Endothelial cell of umbilical vein (primary cell): ENCODE data around the gene USP6NL. TPM values are rescaled to one million over a fixed set of nuclear protein-coding genes. Genes with fewer than 3 reads are reported as not detected.

Experiments
- BruUV-seq: library from RNA; stranded (reverse); fragments of 400-500 nt; replicated peaks from 2 replicates; lab custom pipeline; 2021; lab: Mats Ljungman, UMichigan
- CTCF ChIA-PET: fragments of 300-600, 350-600 bp; sonication (Branson Sonifier 250); formaldehyde crosslinking; loops from one replicate; lab custom pipeline; 2021; ENCODE audit warnings: antibody characterized with exemption, inconsistent platforms; lab: Charles Lee
- POLR2A ChIA-PET: fragments of 300-600, 350-600 bp; sonication (Branson Sonifier 250); formaldehyde crosslinking; loops from one replicate; lab custom pipeline; 2021; ENCODE audit warnings: antibody characterized with exemption, inconsistent platforms; lab: Charles Lee
- DNase-seq: peaks from one replicate; pipeline ENCODE4 v3.0.0-alpha.2; 2011; ENCODE audit warnings: low read depth, low spot score
- FAIRE-seq: peaks from 2 replicates; lab custom pipeline; 2011; peaks lifted over from hg19 to GRCh38; lab: Jason Lieb, UNC
- H2AFZ ChIP-seq: 2 replicates; pipeline ENCODE4 v1.6.0; 2012; ENCODE audit warnings: low read depth, low read length, control low read depth, inconsistent platforms
- H3K27ac ChIP-seq: 2 replicates; pipeline ENCODE4 v1.5.1; 2011; ENCODE audit warnings: low read depth, mild to moderate bottlenecking, control low read depth, low read length, moderate library complexity; ENCODE audit not compliant: insufficient read depth
- H3K27me3 ChIP-seq, 2 experiments: 2 replicates each; pipeline versions ENCODE4 v1.6.0 to v1.6.1; 2011; ENCODE audit warnings: low read length in 2 of 2, mixed read lengths in 1 of 2; ENCODE audit not compliant: control insufficient read depth in 2 of 2, insufficient read depth in 2 of 2
- H3K36me3 ChIP-seq, 2 experiments: 2 replicates in 1 of 2; 3 replicates in 1 of 2; pipeline ENCODE4 v1.5.1; 2011; ENCODE audit warnings: low read length in 2 of 2, mild to moderate bottlenecking in 1 of 2, moderate library complexity in 1 of 2; ENCODE audit not compliant: control insufficient read depth in 2 of 2, insufficient read depth in 2 of 2; ENCODE audit errors: extremely low read depth in 1 of 2
- H3K4me1 ChIP-seq: 3 replicates; pipeline ENCODE4 v1.5.1; 2011; ENCODE audit warnings: mild to moderate bottlenecking, low read length; ENCODE audit not compliant: control insufficient read depth, insufficient read depth; ENCODE audit errors: extremely low read depth
- H3K4me2 ChIP-seq: 2 replicates; pipeline ENCODE4 v1.6.1; 2011; ENCODE audit warnings: low read length, control low read depth, mixed read lengths; ENCODE audit not compliant: insufficient read depth
- H3K4me3 ChIP-seq, 3 experiments: fragments of 200-600 bp in 1 of 3; sonication (generic), shearing (Covaris generic) in 1 of 3; replicated peaks in 1 of 3; 2 replicates each; pipeline ENCODE4 v1.5.1; 2011 to 2016; ENCODE audit warnings: control low read depth in 3 of 3, low read length in 3 of 3, mild to moderate bottlenecking in 2 of 3, inconsistent platforms in 1 of 3, low read depth in 1 of 3, moderate library complexity in 1 of 3; ENCODE audit not compliant: insufficient read depth in 1 of 3
- H3K79me2 ChIP-seq: 2 replicates; pipeline ENCODE4 v1.6.0; 2012; ENCODE audit warnings: low read length, inconsistent platforms; ENCODE audit not compliant: control insufficient read depth, insufficient read depth
- H3K9ac ChIP-seq: replicated peaks from 2 replicates; pipeline ENCODE3; 2011; ENCODE audit warnings: low read length, control low read depth; ENCODE audit not compliant: insufficient read depth; ENCODE audit errors: extremely low read depth
- H3K9me1 ChIP-seq: replicated peaks from 3 replicates; pipeline ENCODE4 v1.6.0; 2011; ENCODE audit warnings: mild to moderate bottlenecking, low read length; ENCODE audit not compliant: control insufficient read depth, insufficient read depth; ENCODE audit errors: extremely low read depth
- H3K9me3 ChIP-seq: replicated peaks from 2 replicates; pipeline ENCODE4 v1.5.1; 2012; ENCODE audit warnings: low read length, inconsistent platforms; ENCODE audit not compliant: control insufficient read depth, insufficient read depth
- H4K20me1 ChIP-seq: replicated peaks from 2 replicates; pipeline ENCODE3; 2011; ENCODE audit warnings: mild to moderate bottlenecking, low read length; ENCODE audit not compliant: control insufficient read depth, insufficient read depth; ENCODE audit errors: extremely low read depth
- CTCF ChIP-seq, 2 donors: IDR thresholded peaks; 1 replicate in 1 of 2; 2 replicates in 1 of 2; pipeline ENCODE4 v1.5.1; 2011; ENCODE audit warnings: low read length in 2 of 2, mild to moderate bottlenecking in 2 of 2, moderate library complexity in 2 of 2, control low read depth in 1 of 2, inconsistent platforms in 1 of 2, low read depth in 1 of 2; ENCODE audit not compliant: insufficient read depth in 1 of 2; ENCODE audit errors: extremely low read depth in 1 of 2
- EZH2 ChIP-seq: IDR thresholded peaks from 2 replicates; pipeline ENCODE4 v1.6.1; 2012; ENCODE audit warnings: borderline replicate concordance, low read depth, mild to moderate bottlenecking, moderate library complexity, low read length, inconsistent platforms; ENCODE audit not compliant: severe bottlenecking
- FOS ChIP-seq: IDR thresholded peaks from 2 replicates; pipeline ENCODE4 v1.6.1; 2011; ENCODE audit warnings: mild to moderate bottlenecking, low read length, moderate library complexity, borderline replicate concordance; ENCODE audit not compliant: insufficient read depth
- GATA2 ChIP-seq: IDR thresholded peaks from 2 replicates; pipeline ENCODE4 v1.7.0; 2011; ENCODE audit warnings: low read depth, mild to moderate bottlenecking, moderate library complexity, mixed read lengths, low read length; ENCODE audit not compliant: insufficient read length, insufficient read depth
- JUN ChIP-seq: IDR thresholded peaks from 2 replicates; pipeline ENCODE4 v1.6.1; 2011; ENCODE audit warnings: borderline replicate concordance, low read depth; ENCODE audit not compliant: insufficient read length, insufficient read depth
- MAX ChIP-seq: IDR thresholded peaks from 2 replicates; pipeline ENCODE4 v1.6.1; 2011; ENCODE audit not compliant: insufficient read depth, insufficient read length
- MYC ChIP-seq: IDR thresholded peaks from one replicate; pipeline ENCODE4 v1.6.1; 2011; ENCODE audit warnings: mild to moderate bottlenecking, low read depth, low read length
- POLR2A ChIP-seq: IDR thresholded peaks from 2 replicates; pipeline ENCODE4 v1.6.1; 2012; ENCODE audit warnings: low read depth, mild to moderate bottlenecking, control low read depth, low read length
- POLR2AphosphoS5 ChIP-seq: IDR thresholded peaks from 2 replicates; pipeline ENCODE4 v1.6.1; 2012; ENCODE audit warnings: low read depth, mild to moderate bottlenecking, control low read depth, low read length, moderate library complexity; ENCODE audit not compliant: insufficient read depth
- dilution Hi-C: fragments of 300-500 bp; cut with MboI; formaldehyde crosslinking; loops from one replicate; pipeline ENCODE4 v1.15.0; 2019; ENCODE audit warnings: low sequenced_read_pairs; ENCODE audit not compliant: extremely low pct_ligation_motif_present
- intact Hi-C: fragments of 100-400 bp; cut with micrococcal nuclease; formaldehyde crosslinking; loops from one replicate; pipeline ENCODE4 v1.10.0; 2022
- polyA plus RNA-seq, 4 experiments: library from polyadenylated mRNA; depleted of rRNA in 3 of 4; stranded (reverse) in 3 of 4; unstranded in 1 of 4; fragments of >200 nt; gene quantifications; 2 replicates each; pipeline versions ENCODE4 v1.2.1 to v1.2.3, GENCODE V29; 2011 to 2012; ENCODE audit warnings: missing spikeins in 1 of 4
- total RNA-seq: library from RNA; stranded (reverse); gene quantifications from 2 replicates; pipeline ENCODE4 v1.2.3, GENCODE V29; 2021

Gene USP6NL
- total and polyA plus RNA-seq, 2 donors (not counting 3 experiments of a cell fraction or from before 2014, with no cell fraction given), result 13.5 to 29.2 TPM

GRCh38 chr10:11647676-11648075, 36.2 kb upstream of the USP6NL start:
- no peaks in the 10 kb centered on the region for H3K36me3 ChIP-seq
- CTCF ChIA-PET, result interaction anchor here (0.6 to 1.6 kb wide), 3 partner anchors 77 to 1152 kb away, joined by 3 to 5 read pairs (median 4); no protein-coding TSS in a partner anchor
- DNase-seq (peak; percentile 86), FAIRE-seq (peak; percentile 89)
- POLR2A ChIA-PET, result no interaction called here
- TF ChIP-seq EZH2 (no peak), JUN (no peak), MAX (no peak), FOS (no peak), MYC (no peak), GATA2 (no peak), POLR2AphosphoS5 (no peak), POLR2A (no peak), CTCF (IDR thresholded peaks at IDR 0.05; ENCODE audit: extremely low read depth in 1 of 2, insufficient read depth in 1 of 2, low read depth in 1 of 2, low read length in 2 of 2) (no peak)
- no TSS peak for BruUV-seq
- H2AFZ ChIP-seq, result no peak overlapping the region
- peak overlapping the region; percentile 25 for H3K27ac ChIP-seq
- H3K4me3 ChIP-seq, result no peak overlapping the region
- dilution Hi-C loops (no loop called here), intact Hi-C loops (loop anchor here (1.0 to 2.0 kb wide), 2 partner anchors 27 to 37 kb away; partner anchors contain the start of gene USP6NL)
- no peaks in the 10 kb centered on the region for H4K20me1 ChIP-seq
- H3K9me1 ChIP-seq, result no peaks in the 10 kb centered on the region
- H3K79me2 ChIP-seq, result no peaks in the 10 kb centered on the region
- H3K4me2 ChIP-seq, result peak overlapping the region; percentile 45
- H3K27me3 ChIP-seq, result no peaks in the 10 kb centered on the region
- no peaks in the 10 kb centered on the region for H3K9me3 ChIP-seq
- peaks cover 25% of the 10 kb centered on the region for H3K4me1 ChIP-seq
- no peak overlapping the region for H3K9ac ChIP-seq
